ENCODE results near the gene BRD3OS. TPM values are rescaled to one million over a fixed set of nuclear protein-coding genes. Genes with fewer than 3 reads are reported as not detected.

The BRD3OS gene
- total and polyA plus RNA-seq, 7 donors = 3.9 to 19.4 (median 11.7) TPM

- H3K9me3 ChIP-seq = peaks cover 0 to 15% (median 2%) of the 10 kb centered on the region in 4 donors
- H3K4me3 ChIP-seq = no peak overlapping the region
- no peaks in the 10 kb centered on the region for H3K27me3 ChIP-seq
- no peaks in the 10 kb centered on the region for H3K4me1 ChIP-seq
- 0 to 49% methylated on average over 1 of the region's 1 CpG for WGBS, 2 donors
- DNase-seq = no peak
- TF ChIP-seq POLR2AphosphoS5 (IDR thresholded peaks at IDR 0.05) (no peak), POLR2A (IDR thresholded peaks at IDR 0.05) (no peak), CTCF (IDR thresholded peaks at IDR 0.05) (no peak), EP300 (IDR thresholded peaks at IDR 0.05) (no peak)
- intact Hi-C loops (cut with DNase I) = no loop called here
- no peaks in the 10 kb centered on the region for H3K36me3 ChIP-seq
- H3K27ac ChIP-seq = no peak overlapping the region
These were observed 51.4 kb downstream of the BRD3OS start for GRCh38 chr9:134076644-134077043.

Other genes starting within 250 kb of the BRD3OS start
- gene VAV2, start 33.2 kb upstream of the BRD3OS start, total RNA-seq = 1 to 10 TPM; 3.8 to 7.2 (median 6.6) TPM
- gene VAV2, start 33.2 kb upstream of the BRD3OS start, polyA plus RNA-seq = 10 to 100 TPM; 14.4 to 23.3 (median 18.5) TPM
- 10 to 100 TPM; 21.8 to 34.5 (median 25.7) TPM for gene BRD3, start 42.5 kb downstream of the BRD3OS start, total RNA-seq
- 10 to 100 TPM in 1 of 3 donors, 1 to 10 TPM in 2; 4.4 to 14.9 (median 5.4) TPM for gene BRD3, start 42.5 kb downstream of the BRD3OS start, polyA plus RNA-seq
- gene WDR5, start 110.6 kb downstream of the BRD3OS start, total RNA-seq = 10 to 100 TPM; 13.6 to 18.3 (median 15.0) TPM
- 10 to 100 TPM; 10.8 to 33.6 (median 11.6) TPM for gene WDR5, start 110.6 kb downstream of the BRD3OS start, polyA plus RNA-seq
- not detected for gene RNU6ATAC, start 139.1 kb downstream of the BRD3OS start, total RNA-seq
- gene RNU6ATAC, start 139.1 kb downstream of the BRD3OS start, polyA plus RNA-seq = not detected